ENCODE data around the gene ATP2A2. TPM values are rescaled to one million over a fixed set of nuclear protein-coding genes. Genes with fewer than 3 reads are reported as not detected.
A peak's percentile ranks its signal among the peaks of the same experiment; 100 is the strongest.

ATP2A2 gene
- polyA plus RNA-seq, 1 experiment, result 267 TPM

DNA sequence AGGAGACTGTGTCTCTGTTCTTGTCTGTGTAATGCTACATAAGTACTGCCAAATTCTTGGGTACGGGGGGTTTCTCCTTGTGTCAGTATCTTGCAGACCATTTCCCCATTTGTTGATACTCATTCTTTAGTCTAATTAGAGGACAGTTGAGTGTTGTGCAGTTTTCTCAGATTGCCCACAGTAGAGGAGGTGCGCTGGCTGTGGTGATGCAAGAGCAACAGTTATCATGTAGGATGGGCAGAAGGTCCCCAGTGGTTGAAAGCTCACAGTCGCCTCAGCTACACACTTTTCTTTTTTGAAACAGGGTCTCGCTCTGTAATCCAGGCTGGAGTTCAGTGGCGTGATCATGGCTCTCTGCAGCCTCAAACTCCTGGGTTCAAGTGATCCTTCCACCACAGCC lies 37.8 kb upstream of the ATP2A2 start:
- TF ChIP-seq, protein P1, sequence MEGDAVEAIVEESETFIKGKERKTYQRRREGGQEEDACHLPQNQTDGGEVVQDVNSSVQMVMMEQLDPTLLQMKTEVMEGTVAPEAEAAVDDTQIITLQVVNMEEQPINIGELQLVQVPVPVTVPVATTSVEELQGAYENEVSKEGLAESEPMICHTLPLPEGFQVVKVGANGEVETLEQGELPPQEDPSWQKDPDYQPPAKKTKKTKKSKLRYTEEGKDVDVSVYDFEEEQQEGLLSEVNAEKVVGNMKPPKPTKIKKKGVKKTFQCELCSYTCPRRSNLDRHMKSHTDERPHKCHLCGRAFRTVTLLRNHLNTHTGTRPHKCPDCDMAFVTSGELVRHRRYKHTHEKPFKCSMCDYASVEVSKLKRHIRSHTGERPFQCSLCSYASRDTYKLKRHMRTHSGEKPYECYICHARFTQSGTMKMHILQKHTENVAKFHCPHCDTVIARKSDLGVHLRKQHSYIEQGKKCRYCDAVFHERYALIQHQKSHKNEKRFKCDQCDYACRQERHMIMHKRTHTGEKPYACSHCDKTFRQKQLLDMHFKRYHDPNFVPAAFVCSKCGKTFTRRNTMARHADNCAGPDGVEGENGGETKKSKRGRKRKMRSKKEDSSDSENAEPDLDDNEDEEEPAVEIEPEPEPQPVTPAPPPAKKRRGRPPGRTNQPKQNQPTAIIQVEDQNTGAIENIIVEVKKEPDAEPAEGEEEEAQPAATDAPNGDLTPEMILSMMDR (IDR thresholded peaks at IDR 0.05; ENCODE audit: insufficient read depth, low read depth, low read length), result no peak
- DNase-seq (ENCODE audit: low read depth), result no peak
- Histone ChIP-seq H3K36me3 (ENCODE audit: control insufficient read depth, insufficient read depth, low read length) (peaks cover 2% of the 10 kb centered on the region; the same call in 1 of the 2 replicates), H3K27me3 (ENCODE audit: control insufficient read depth, insufficient read depth, low read length) (no peaks in the 10 kb centered on the region), H3K4me3 (ENCODE audit: low read depth, low read length) (no peak overlapping the region)
- ChIA-PET POLR2A (no interaction called here), CTCF (no interaction called here)

GRCh38 chr12:110244372-110244771 lies 36.7 kb upstream of the ATP2A2 start:
- ChIA-PET POLR2A (no interaction called here), CTCF (interaction anchor here (0.6 to 0.8 kb wide), 2 partner anchors 11 to 104 kb away, joined by 3 read pairs; no protein-coding TSS in a partner anchor)
- DNase-seq (ENCODE audit: low read depth), result no peak
- TF ChIP-seq, protein P1 (IDR thresholded peaks at IDR 0.05; ENCODE audit: insufficient read depth, low read depth, low read length), result no peak
- Histone ChIP-seq H3K4me3 (ENCODE audit: low read depth, low read length) (no peak overlapping the region), H3K27me3 (ENCODE audit: control insufficient read depth, insufficient read depth, low read length) (no peaks in the 10 kb centered on the region), H3K36me3 (ENCODE audit: control insufficient read depth, insufficient read depth, low read length) (peaks cover 2% of the 10 kb centered on the region; the same call in 1 of the 2 replicates)

GRCh38 chr12:110244829-110245228 lies 36.2 kb upstream of the ATP2A2 start:
- Histone ChIP-seq H3K36me3 (ENCODE audit: control insufficient read depth, insufficient read depth, low read length) (peaks cover 2% of the 10 kb centered on the region; the same call in 1 of the 2 replicates), H3K27me3 (ENCODE audit: control insufficient read depth, insufficient read depth, low read length) (no peaks in the 10 kb centered on the region), H3K4me3 (ENCODE audit: low read depth, low read length) (no peak overlapping the region)
- ChIA-PET CTCF (interaction anchor here (0.6 to 0.8 kb wide), 2 partner anchors 12 to 104 kb away, joined by 3 read pairs; no protein-coding TSS in a partner anchor), POLR2A (no interaction called here)
- DNase-seq (ENCODE audit: low read depth), result no peak
- TF ChIP-seq, protein P1 (IDR thresholded peaks at IDR 0.05; ENCODE audit: insufficient read depth, low read depth, low read length), result no peak

DNA sequence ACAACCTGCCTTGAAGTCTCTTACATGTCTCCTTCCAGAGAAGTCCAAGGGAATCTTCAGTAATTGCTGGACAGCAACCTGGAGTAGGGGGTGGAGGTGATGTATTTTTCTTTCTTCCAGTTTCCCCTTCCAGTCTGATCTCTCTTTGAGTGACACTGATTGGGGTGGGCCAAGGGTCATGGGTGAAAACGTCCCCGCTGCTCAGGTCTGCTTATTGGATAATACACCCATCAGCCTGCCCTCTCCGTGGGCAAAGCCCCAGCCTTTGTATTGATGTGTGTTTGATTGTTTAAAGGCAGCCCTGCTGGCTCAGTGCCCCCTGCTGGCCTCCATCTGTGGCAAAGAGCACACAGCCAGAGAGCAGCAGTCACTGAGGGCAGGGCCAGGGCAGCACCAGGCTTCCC lies 35.7 kb upstream of the ATP2A2 start:
- ChIA-PET POLR2A (no interaction called here), CTCF (no interaction called here)
- peaks cover 2% of the 10 kb centered on the region; the same call in 1 of the 2 replicates for H3K36me3 ChIP-seq (ENCODE audit: control insufficient read depth, insufficient read depth, low read length)
- no peak for DNase-seq (ENCODE audit: low read depth)
- TF ChIP-seq, protein P1 (IDR thresholded peaks at IDR 0.05; ENCODE audit: insufficient read depth, low read depth, low read length), result peak; percentile 30; the same call in 1 of the 2 replicates
- H3K27me3 ChIP-seq (ENCODE audit: control insufficient read depth, insufficient read depth, low read length), result no peaks in the 10 kb centered on the region
- no peak overlapping the region for H3K4me3 ChIP-seq (ENCODE audit: low read depth, low read length)

DNA sequence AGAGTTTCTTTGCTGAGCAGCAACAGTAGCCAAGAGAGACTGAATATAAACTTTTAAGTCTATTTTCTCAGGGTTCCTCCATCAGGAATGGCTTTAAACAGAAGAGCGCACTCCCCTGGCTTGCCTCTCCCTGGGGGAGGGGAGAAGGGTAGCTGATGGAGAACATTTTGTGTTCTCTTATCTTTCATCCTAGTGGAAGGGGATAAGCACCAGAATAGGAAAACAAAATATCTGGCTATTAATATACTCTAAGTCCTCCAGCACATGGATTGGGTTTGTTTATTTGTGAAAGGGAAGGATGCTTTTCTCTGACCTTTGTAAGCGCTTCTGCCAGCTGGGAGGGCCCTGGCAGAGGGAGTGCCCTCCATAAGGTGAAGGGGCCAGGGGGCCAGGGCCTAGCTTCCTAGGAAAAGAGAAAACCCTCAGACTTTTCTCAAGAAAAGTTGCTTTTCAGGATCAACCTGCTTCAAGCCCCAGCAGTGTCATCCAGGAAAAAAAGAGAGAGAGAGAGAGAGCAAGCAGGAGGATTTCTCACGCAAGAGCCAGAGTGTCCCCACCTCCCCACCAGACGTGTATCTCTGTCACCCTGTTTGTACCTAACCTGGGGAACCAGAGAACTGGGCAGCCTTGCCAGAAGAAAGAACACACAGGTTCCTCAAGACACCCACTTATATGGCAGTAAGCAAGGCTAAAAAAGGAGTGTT lies 34.3 kb upstream of the ATP2A2 start:
- Histone ChIP-seq H3K27me3 (ENCODE audit: control insufficient read depth, insufficient read depth, low read length) (no peaks in the 10 kb centered on the region), H3K4me3 (ENCODE audit: low read depth, low read length) (no peak overlapping the region), H3K36me3 (ENCODE audit: control insufficient read depth, insufficient read depth, low read length) (peaks cover 2% of the 10 kb centered on the region; the same call in 1 of the 2 replicates)
- ChIA-PET POLR2A (no interaction called here), CTCF (no interaction called here)
- DNase-seq (ENCODE audit: low read depth), result no peak
- TF ChIP-seq, protein P1 (IDR thresholded peaks at IDR 0.05; ENCODE audit: insufficient read depth, low read depth, low read length), result no peak

Data from BJ (cell line).